Loucy (cell line): ENCODE results near the gene NDUFAF3.

Source experiments
- H2AFZ ChIP-seq: fragments of 200-600 bp; sonication (generic); 2 replicates; pipeline ENCODE4 v1.6.0; 2016; ENCODE audit warnings: antibody characterized with exemption, mild to moderate bottlenecking, low read length, moderate library complexity
- H3F3A ChIP-seq: fragments of 200-600 bp; 2 replicates; pipeline ENCODE4 v1.6.0; 2016; ENCODE audit warnings: antibody characterized with exemption, low read depth, mild to moderate bottlenecking
- H3K27me3 ChIP-seq: fragments of 200-600 bp; sonication (generic); 2 replicates; pipeline ENCODE4 v1.6.1; 2014; ENCODE audit warnings: low read length, mild to moderate bottlenecking; ENCODE audit not compliant: insufficient read depth, poor library complexity, severe bottlenecking
- H3K36me3 ChIP-seq: fragments of 200-600 bp; sonication (generic); 2 replicates; pipeline ENCODE4 v1.6.1; 2016; ENCODE audit warnings: low read length; ENCODE audit not compliant: insufficient read depth
- H3K4me1 ChIP-seq: fragments of 200-600 bp; sonication (generic); 2 replicates; pipeline ENCODE4 v1.5.1; 2014; ENCODE audit warnings: low read length, mild to moderate bottlenecking; ENCODE audit not compliant: insufficient read depth, poor library complexity, severe bottlenecking
- H3K4me2 ChIP-seq: fragments of 200-600 bp; sonication (generic); 2 replicates; pipeline ENCODE4 v1.6.0; 2014; ENCODE audit warnings: antibody characterized with exemption, low read length, low read depth, mild to moderate bottlenecking; ENCODE audit not compliant: poor library complexity, severe bottlenecking
- H3K4me3 ChIP-seq: fragments of 200-600 bp; sonication (generic); 2 replicates; pipeline ENCODE4 v1.5.1; 2014; ENCODE audit warnings: low read length, mild to moderate bottlenecking, mixed read lengths; ENCODE audit not compliant: poor library complexity, severe bottlenecking
- H3K79me2 ChIP-seq: fragments of 200-600 bp; sonication (generic); 2 replicates; pipeline ENCODE4 v1.6.1; 2014; ENCODE audit warnings: low read length; ENCODE audit not compliant: insufficient read depth
- H3K9ac ChIP-seq: fragments of 200-600 bp; sonication (generic); 2 replicates; pipeline ENCODE4 v1.6.0; 2014; ENCODE audit warnings: mild to moderate bottlenecking, low read depth, low read length, moderate library complexity; ENCODE audit not compliant: poor library complexity, severe bottlenecking
- H3K9me2 ChIP-seq: fragments of 200-600 bp; sonication (generic); replicated peaks from 2 replicates; pipeline ENCODE4 v1.6.1; 2016; ENCODE audit warnings: low read depth, low read length, mixed read lengths
- H3K9me3 ChIP-seq: fragments of 200-600 bp; sonication (generic); 2 replicates; pipeline ENCODE4 v1.6.1; 2014; ENCODE audit warnings: mild to moderate bottlenecking, antibody characterized with exemption, low read length, low read depth; ENCODE audit not compliant: insufficient read depth
- H4K20me1 ChIP-seq: fragments of 200-600 bp; sonication (generic); 2 replicates; pipeline ENCODE4 v1.6.0; 2014; ENCODE audit warnings: antibody characterized with exemption, low read length, mild to moderate bottlenecking; ENCODE audit not compliant: insufficient read depth, poor library complexity, severe bottlenecking
- EZH2phosphoT487 ChIP-seq: fragments of 200-600 bp; IDR thresholded peaks from 2 replicates; pipeline ENCODE4 v1.6.1; 2018; ENCODE audit warnings: antibody characterized with exemption, mild to moderate bottlenecking, moderate library complexity, borderline replicate concordance
- TF ChIP-seq, protein P1 (sequence below): fragments of 200-600 bp; sonication (generic); conservative IDR thresholded peaks from 2 replicates; pipeline ENCODE4 v1.5.1; 2014; ENCODE audit warnings: mild to moderate bottlenecking, antibody characterized with exemption, low read length

Gene NDUFAF3

DNA sequence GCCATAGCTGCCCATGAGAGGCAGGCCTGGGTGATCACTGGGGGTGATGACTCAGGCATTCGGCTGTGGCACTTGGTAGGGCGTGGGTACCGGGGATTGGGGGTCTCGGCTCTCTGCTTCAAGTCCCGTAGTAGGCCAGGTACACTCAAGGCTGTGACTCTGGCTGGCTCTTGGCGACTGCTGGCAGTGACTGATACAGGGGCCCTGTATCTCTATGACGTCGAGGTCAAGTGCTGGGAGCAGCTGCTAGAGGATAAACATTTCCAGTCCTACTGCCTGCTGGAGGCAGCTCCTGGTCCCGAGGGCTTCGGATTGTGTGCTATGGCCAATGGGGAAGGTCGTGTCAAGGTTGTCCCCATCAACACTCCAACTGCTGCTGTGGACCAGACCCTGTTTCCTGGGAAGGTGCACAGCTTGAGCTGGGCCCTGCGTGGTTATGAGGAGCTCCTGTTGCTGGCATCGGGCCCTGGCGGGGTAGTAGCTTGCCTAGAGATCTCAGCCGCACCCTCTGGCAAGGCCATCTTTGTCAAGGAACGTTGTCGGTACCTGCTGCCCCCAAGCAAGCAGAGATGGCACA, 9.4 kb upstream of the NDUFAF3 start:
- Histone ChIP-seq H3K79me2 (peaks cover 75% of the 10 kb centered on the region), H3K9me2 (no peaks in the 10 kb centered on the region), H4K20me1 (peaks cover 66% of the 10 kb centered on the region), H3K9me3 (no peaks in the 10 kb centered on the region), H3K4me2 (no peak overlapping the region), H3F3A (no peaks in the 10 kb centered on the region), H3K4me1 (peaks cover 10% of the 10 kb centered on the region), H3K4me3 (no peak overlapping the region), H3K36me3 (peaks cover 56% of the 10 kb centered on the region; the same call in 1 of the 2 replicates), H3K27me3 (no peaks in the 10 kb centered on the region), H2AFZ (no peak overlapping the region), H3K9ac (no peak overlapping the region)
- TF ChIP-seq, protein P1, sequence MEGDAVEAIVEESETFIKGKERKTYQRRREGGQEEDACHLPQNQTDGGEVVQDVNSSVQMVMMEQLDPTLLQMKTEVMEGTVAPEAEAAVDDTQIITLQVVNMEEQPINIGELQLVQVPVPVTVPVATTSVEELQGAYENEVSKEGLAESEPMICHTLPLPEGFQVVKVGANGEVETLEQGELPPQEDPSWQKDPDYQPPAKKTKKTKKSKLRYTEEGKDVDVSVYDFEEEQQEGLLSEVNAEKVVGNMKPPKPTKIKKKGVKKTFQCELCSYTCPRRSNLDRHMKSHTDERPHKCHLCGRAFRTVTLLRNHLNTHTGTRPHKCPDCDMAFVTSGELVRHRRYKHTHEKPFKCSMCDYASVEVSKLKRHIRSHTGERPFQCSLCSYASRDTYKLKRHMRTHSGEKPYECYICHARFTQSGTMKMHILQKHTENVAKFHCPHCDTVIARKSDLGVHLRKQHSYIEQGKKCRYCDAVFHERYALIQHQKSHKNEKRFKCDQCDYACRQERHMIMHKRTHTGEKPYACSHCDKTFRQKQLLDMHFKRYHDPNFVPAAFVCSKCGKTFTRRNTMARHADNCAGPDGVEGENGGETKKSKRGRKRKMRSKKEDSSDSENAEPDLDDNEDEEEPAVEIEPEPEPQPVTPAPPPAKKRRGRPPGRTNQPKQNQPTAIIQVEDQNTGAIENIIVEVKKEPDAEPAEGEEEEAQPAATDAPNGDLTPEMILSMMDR = no peak
- TF ChIP-seq EZH2phosphoT487 = no peak

DNA sequence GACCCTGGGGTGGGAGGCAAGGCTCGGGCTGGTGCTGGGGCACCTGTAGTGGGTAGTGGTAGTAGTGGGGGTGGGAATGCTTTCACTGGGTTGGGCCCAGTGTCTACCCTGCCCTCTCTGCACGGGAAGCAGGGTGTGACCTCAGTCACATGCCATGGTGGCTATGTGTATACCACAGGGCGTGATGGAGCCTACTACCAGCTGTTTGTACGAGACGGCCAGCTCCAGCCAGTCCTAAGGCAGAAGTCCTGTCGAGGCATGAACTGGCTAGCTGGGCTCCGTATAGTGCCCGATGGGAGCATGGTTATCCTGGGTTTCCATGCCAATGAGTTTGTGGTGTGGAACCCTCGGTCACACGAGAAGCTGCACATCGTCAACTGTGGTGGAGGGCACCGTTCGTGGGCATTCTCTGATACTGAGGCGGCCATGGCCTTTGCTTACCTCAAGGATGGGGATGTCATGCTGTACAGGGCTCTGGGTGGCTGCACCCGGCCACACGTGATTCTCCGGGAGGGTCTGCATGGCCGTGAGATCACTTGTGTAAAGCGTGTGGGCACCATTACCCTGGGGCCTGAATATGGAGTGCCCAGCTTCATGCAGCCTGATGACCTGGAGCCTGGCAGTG, 8.7 kb upstream of the NDUFAF3 start:
- H3K36me3 ChIP-seq = peaks cover 56% of the 10 kb centered on the region; the same call in 1 of the 2 replicates
- H3K9me2 ChIP-seq = no peaks in the 10 kb centered on the region
- peaks cover 6% of the 10 kb centered on the region for H3K4me1 ChIP-seq
- H2AFZ ChIP-seq = no peak overlapping the region
- H3K79me2 ChIP-seq = peaks cover 69% of the 10 kb centered on the region
- H3K4me3 ChIP-seq = no peak overlapping the region
- no peak overlapping the region for H3K4me2 ChIP-seq
- no peaks in the 10 kb centered on the region for H3F3A ChIP-seq
- no peaks in the 10 kb centered on the region for H3K27me3 ChIP-seq
- no peaks in the 10 kb centered on the region for H3K9me3 ChIP-seq
- no peak for TF ChIP-seq EZH2phosphoT487
- TF ChIP-seq, protein P1 = no peak
- peaks cover 68% of the 10 kb centered on the region for H4K20me1 ChIP-seq
- H3K9ac ChIP-seq = no peak overlapping the region

DNA sequence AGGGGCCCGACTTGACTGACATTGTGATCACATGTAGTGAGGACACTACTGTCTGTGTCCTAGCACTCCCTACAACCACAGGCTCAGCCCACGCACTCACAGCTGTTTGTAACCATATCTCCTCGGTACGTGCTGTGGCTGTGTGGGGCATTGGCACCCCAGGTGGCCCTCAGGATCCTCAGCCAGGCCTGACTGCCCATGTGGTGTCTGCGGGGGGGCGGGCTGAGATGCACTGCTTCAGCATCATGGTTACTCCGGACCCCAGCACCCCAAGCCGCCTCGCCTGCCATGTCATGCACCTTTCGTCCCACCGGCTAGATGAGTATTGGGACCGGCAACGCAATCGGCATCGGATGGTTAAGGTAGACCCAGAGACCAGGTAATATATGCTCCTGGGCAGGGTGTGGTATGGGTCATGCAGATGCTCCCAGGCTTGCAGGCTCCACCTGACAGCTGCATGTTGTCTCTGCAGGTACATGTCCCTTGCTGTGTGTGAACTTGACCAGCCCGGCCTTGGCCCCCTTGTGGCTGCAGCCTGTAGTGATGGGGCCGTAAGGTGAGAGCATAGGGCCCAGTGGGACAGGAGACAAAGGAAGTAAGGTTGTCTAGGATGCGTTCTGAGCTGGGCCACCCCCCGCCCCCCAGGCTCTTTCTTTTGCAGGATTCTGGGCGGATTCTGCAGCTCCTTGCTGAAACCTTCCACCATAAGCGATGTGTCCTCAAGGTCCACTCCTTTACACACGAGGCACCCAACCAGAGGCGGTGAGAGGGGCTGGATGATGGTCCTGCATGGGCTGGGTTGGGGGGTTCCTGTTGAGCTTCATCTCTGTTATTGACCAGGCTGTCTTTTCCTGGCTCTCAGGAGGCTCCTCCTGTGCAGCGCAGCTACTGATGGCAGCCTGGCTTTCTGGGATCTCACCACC, 7.9 kb upstream of the NDUFAF3 start:
- H3K4me3 ChIP-seq = no peak overlapping the region
- H3K27me3 ChIP-seq = no peaks in the 10 kb centered on the region
- H3K4me1 ChIP-seq = peaks cover 4% of the 10 kb centered on the region
- TF ChIP-seq, protein P1 = peak; percentile 71
- TF ChIP-seq EZH2phosphoT487 = no peak
- H3F3A ChIP-seq = no peaks in the 10 kb centered on the region
- peaks cover 56% of the 10 kb centered on the region; the same call in 1 of the 2 replicates for H3K36me3 ChIP-seq
- H4K20me1 ChIP-seq = peaks cover 63% of the 10 kb centered on the region
- H3K79me2 ChIP-seq = peaks cover 66% of the 10 kb centered on the region
- H2AFZ ChIP-seq = no peak overlapping the region
- no peaks in the 10 kb centered on the region for H3K9me2 ChIP-seq
- H3K4me2 ChIP-seq = no peak overlapping the region
- no peaks in the 10 kb centered on the region for H3K9me3 ChIP-seq
- H3K9ac ChIP-seq = no peak overlapping the region
